HL-60 (cell line): ENCODE measurements around the gene MMP28.
A peak's percentile ranks its signal among the peaks of the same experiment; 100 is the strongest.

Source experiments
- DNase-seq, 2 experiments: peaks; one replicate each; pipeline ENCODE4 v3.0.0-alpha.2; 2010 to 2020; ENCODE audit warnings: low read depth in 1 of 2, low spot score in 1 of 2
- H3K27ac ChIP-seq: fragments of 250-450 bp; sonication (Bioruptor Pico); replicated peaks from 2 replicates; pipeline ENCODE4 v1.5.1; 2020; ENCODE audit warnings: mild to moderate bottlenecking, moderate library complexity
- H3K27me3 ChIP-seq: fragments of 250-450 bp; sonication (Bioruptor Pico); 2 replicates; pipeline ENCODE4 v1.5.1; 2021; ENCODE audit warnings: mild to moderate bottlenecking, moderate library complexity; ENCODE audit not compliant: insufficient read depth, poor library complexity, severe bottlenecking
- H3K4me3 ChIP-seq: replicated peaks from 2 replicates; pipeline ENCODE4 v1.5.1; 2011; ENCODE audit warnings: mild to moderate bottlenecking, control low read depth, low read length; ENCODE audit not compliant: insufficient read depth
- GABPA ChIP-seq: IDR thresholded peaks from 2 replicates; pipeline ENCODE4 v1.6.1; 2012; ENCODE audit warnings: low read depth
- POLR2AphosphoS5 ChIP-seq: IDR thresholded peaks from 2 replicates; pipeline ENCODE4 v1.6.1; 2012; ENCODE audit warnings: low read depth
- SPI1 ChIP-seq: IDR thresholded peaks from 2 replicates; pipeline ENCODE4 v1.6.1; 2012; ENCODE audit warnings: low read depth, mild to moderate bottlenecking, borderline replicate concordance
- TF ChIP-seq, protein P1 (sequence below): IDR thresholded peaks from 2 replicates; pipeline ENCODE4 v1.6.1; 2012; ENCODE audit warnings: low read depth; ENCODE audit not compliant: insufficient replicate concordance
- TF ChIP-seq, protein P2 (sequence below): IDR thresholded peaks from one replicate; pipeline ENCODE4 v1.5.1; 2011; ENCODE audit warnings: low read length, control low read depth, inconsistent platforms; ENCODE audit not compliant: insufficient read depth

MMP28 gene

GRCh38 chr17:35817196-35817595 is 21.8 kb upstream of the MMP28 start:
- TF ChIP-seq POLR2AphosphoS5 (no peak), SPI1 (no peak), GABPA (no peak)
- TF ChIP-seq, protein P1, sequence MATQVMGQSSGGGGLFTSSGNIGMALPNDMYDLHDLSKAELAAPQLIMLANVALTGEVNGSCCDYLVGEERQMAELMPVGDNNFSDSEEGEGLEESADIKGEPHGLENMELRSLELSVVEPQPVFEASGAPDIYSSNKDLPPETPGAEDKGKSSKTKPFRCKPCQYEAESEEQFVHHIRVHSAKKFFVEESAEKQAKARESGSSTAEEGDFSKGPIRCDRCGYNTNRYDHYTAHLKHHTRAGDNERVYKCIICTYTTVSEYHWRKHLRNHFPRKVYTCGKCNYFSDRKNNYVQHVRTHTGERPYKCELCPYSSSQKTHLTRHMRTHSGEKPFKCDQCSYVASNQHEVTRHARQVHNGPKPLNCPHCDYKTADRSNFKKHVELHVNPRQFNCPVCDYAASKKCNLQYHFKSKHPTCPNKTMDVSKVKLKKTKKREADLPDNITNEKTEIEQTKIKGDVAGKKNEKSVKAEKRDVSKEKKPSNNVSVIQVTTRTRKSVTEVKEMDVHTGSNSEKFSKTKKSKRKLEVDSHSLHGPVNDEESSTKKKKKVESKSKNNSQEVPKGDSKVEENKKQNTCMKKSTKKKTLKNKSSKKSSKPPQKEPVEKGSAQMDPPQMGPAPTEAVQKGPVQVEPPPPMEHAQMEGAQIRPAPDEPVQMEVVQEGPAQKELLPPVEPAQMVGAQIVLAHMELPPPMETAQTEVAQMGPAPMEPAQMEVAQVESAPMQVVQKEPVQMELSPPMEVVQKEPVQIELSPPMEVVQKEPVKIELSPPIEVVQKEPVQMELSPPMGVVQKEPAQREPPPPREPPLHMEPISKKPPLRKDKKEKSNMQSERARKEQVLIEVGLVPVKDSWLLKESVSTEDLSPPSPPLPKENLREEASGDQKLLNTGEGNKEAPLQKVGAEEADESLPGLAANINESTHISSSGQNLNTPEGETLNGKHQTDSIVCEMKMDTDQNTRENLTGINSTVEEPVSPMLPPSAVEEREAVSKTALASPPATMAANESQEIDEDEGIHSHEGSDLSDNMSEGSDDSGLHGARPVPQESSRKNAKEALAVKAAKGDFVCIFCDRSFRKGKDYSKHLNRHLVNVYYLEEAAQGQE: no peak
- TF ChIP-seq, protein P2, sequence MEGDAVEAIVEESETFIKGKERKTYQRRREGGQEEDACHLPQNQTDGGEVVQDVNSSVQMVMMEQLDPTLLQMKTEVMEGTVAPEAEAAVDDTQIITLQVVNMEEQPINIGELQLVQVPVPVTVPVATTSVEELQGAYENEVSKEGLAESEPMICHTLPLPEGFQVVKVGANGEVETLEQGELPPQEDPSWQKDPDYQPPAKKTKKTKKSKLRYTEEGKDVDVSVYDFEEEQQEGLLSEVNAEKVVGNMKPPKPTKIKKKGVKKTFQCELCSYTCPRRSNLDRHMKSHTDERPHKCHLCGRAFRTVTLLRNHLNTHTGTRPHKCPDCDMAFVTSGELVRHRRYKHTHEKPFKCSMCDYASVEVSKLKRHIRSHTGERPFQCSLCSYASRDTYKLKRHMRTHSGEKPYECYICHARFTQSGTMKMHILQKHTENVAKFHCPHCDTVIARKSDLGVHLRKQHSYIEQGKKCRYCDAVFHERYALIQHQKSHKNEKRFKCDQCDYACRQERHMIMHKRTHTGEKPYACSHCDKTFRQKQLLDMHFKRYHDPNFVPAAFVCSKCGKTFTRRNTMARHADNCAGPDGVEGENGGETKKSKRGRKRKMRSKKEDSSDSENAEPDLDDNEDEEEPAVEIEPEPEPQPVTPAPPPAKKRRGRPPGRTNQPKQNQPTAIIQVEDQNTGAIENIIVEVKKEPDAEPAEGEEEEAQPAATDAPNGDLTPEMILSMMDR: no peak
- no peaks in the 10 kb centered on the region for H3K27me3 ChIP-seq
- H3K4me3 ChIP-seq: no peak overlapping the region
- DNase-seq: no peak
- no peak overlapping the region for H3K27ac ChIP-seq

GRCh38 chr17:35816723-35817122 is 21.3 kb upstream of the MMP28 start:
- no peak overlapping the region for H3K27ac ChIP-seq
- H3K4me3 ChIP-seq: no peak overlapping the region
- TF ChIP-seq POLR2AphosphoS5: no peak

DNA sequence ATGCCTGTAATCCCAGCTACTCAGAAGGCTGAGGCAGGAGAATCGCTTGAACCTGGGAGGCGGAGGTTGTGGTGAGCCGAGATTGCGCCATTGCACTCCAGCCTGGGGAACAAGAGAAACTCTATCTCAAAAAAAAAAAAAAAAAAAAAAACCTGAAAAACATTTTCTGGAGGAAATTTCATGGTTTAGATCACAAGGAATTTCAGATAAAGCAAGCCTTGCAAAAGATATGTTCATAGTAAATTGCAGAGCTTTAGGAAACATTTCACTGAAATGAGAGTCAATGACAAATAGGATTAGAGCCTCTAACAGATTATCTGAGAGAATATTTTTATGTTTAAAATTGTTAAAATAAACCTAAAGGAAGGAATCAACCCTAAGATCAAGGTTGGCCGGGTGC is 17.0 kb upstream of the MMP28 start:
- Histone ChIP-seq H3K27me3 (no peaks in the 10 kb centered on the region), H3K4me3 (no peak overlapping the region), H3K27ac (no peak overlapping the region)
- TF ChIP-seq, protein P1: no peak
- no peak for TF ChIP-seq SPI1
- no peak for TF ChIP-seq POLR2AphosphoS5
- TF ChIP-seq GABPA: no peak
- TF ChIP-seq, protein P2: no peak
- peak in 1 of 2 experiments; percentile 43 for DNase-seq

More at GRCh38 chr17:35816723-35817122, 21.3 kb upstream of the MMP28 start:
- DNase-seq: no peak
- H3K27me3 ChIP-seq: no peaks in the 10 kb centered on the region

GRCh38 chr17:35811759-35812158 is 16.3 kb upstream of the MMP28 start:
- DNase-seq: no peak
- TF ChIP-seq POLR2AphosphoS5 (no peak), GABPA (no peak), SPI1 (no peak)
- TF ChIP-seq, protein P2: no peak
- TF ChIP-seq, protein P1: no peak
- Histone ChIP-seq H3K27ac (no peak overlapping the region), H3K27me3 (no peaks in the 10 kb centered on the region), H3K4me3 (no peak overlapping the region)
